Neural cell (in vitro differentiated cells): ENCODE data around the gene AHRR.

Experiments used
- EZH2 ChIP-seq: fragments of 200-600, 300-800 bp; shearing (Covaris generic), sonication (generic); IDR thresholded peaks from 2 replicates; pipeline ENCODE4 v1.6.1; 2014; ENCODE audit warnings: antibody characterized with exemption, low read length, borderline replicate concordance, mild to moderate bottlenecking; ENCODE audit not compliant: insufficient read depth, poor library complexity, severe bottlenecking
- MXI1 ChIP-seq: fragments of 450-650 bp; conservative IDR thresholded peaks from 2 replicates; pipeline ENCODE4 v1.6.1; 2014; ENCODE audit warnings: antibody characterized with exemption, mild to moderate bottlenecking; ENCODE audit not compliant: poor library complexity, severe bottlenecking
- POLR2AphosphoS5 ChIP-seq: IDR thresholded peaks from 2 replicates; pipeline ENCODE4 v1.6.1; 2012
- TF ChIP-seq, protein P1 (sequence below): fragments of 450-650 bp; IDR thresholded peaks from 2 replicates; pipeline ENCODE4 v1.5.1; 2014; ENCODE audit warnings: antibody characterized with exemption, mild to moderate bottlenecking, moderate library complexity; ENCODE audit not compliant: poor library complexity, severe bottlenecking

DNA sequence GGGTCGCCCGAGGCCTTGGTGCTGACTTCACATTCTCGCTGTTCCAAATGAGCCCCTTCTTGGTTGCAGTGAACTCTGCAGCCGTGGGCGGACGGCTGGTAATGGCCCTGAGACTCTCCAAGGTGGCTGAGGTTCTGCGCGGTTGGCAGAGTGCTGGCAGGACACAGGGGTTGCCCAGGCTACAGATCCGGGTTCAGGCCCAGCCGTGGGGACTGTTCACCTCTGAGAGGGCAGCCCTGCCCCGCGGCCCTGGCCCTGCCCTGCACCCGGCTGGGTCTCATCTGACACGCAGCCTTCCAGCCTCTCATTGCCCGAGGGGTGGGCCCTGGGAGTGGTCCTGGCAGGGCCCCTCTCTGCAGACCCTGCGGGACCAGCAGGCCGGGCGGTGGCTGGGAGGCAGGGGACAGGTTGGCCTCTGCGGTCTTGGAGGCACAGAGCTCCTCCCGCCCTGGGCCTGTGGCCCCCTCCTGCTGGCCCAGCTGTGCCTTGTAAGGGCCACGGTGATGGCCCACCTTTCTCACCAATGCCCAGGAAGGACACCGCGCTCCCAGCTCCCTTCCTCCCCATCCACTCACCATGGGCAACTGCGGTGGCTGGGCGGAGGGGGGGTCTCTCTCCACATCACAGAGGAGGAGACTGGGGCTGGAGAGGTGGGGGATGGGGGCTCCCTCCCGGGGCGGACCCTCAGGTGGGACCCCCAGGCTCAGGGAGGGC, 51.6 kb downstream of the AHRR start:
- TF ChIP-seq, protein P1, sequence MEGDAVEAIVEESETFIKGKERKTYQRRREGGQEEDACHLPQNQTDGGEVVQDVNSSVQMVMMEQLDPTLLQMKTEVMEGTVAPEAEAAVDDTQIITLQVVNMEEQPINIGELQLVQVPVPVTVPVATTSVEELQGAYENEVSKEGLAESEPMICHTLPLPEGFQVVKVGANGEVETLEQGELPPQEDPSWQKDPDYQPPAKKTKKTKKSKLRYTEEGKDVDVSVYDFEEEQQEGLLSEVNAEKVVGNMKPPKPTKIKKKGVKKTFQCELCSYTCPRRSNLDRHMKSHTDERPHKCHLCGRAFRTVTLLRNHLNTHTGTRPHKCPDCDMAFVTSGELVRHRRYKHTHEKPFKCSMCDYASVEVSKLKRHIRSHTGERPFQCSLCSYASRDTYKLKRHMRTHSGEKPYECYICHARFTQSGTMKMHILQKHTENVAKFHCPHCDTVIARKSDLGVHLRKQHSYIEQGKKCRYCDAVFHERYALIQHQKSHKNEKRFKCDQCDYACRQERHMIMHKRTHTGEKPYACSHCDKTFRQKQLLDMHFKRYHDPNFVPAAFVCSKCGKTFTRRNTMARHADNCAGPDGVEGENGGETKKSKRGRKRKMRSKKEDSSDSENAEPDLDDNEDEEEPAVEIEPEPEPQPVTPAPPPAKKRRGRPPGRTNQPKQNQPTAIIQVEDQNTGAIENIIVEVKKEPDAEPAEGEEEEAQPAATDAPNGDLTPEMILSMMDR = no peak
- no peak for TF ChIP-seq EZH2
- no peak for TF ChIP-seq POLR2AphosphoS5
- TF ChIP-seq MXI1 = no peak
